ENCODE results near the gene PMEPA1.

Gene PMEPA1
- total RNA-seq: 3.0 to 22.4 reads per million in 2 donors

GRCh38 chr20:57709823-57710799, at the start of gene PMEPA1:
Gene PMEPA1, minus strand, starts transcription at chr20:57710015. Its CDS starts 433 bp downstream, at chr20:57709582.
- DNase-seq: peak; percentile 75 to 95 (median 86)

- DNase-seq: no peak
Measured at GRCh38 chr20:57757767-57758166, 48.0 kb upstream of the PMEPA1 start.

GRCh38 chr20:57756921-57757320, 47.1 kb upstream of the PMEPA1 start:
- no peak for DNase-seq

GRCh38 chr20:57756213-57756612, 46.4 kb upstream of the PMEPA1 start:
- DNase-seq: no peak

GRCh38 chr20:57755609-57756008, 45.8 kb upstream of the PMEPA1 start:
- DNase-seq: no peak

- no peak for DNase-seq
Measured at GRCh38 chr20:57754190-57754589, 44.4 kb upstream of the PMEPA1 start.

GRCh38 chr20:57753332-57754164, 43.7 kb upstream of the PMEPA1 start:
- no peak for DNase-seq

- DNase-seq: no peak
Measured at GRCh38 chr20:57751411-57751810, 41.6 kb upstream of the PMEPA1 start.

GRCh38 chr20:57749869-57750268, 40.1 kb upstream of the PMEPA1 start:
- no peak for DNase-seq

- no peak for DNase-seq
Measured at GRCh38 chr20:57749131-57749690, 39.4 kb upstream of the PMEPA1 start.

- peak in 3 of 5 experiments; percentile 10 to 55 (median 31) for DNase-seq
Measured at GRCh38 chr20:57748601-57749130, 38.9 kb upstream of the PMEPA1 start.

- no peak for DNase-seq
Measured at GRCh38 chr20:57747861-57748481, 38.2 kb upstream of the PMEPA1 start.

GRCh38 chr20:57746832-57747404, 37.1 kb upstream of the PMEPA1 start:
- no peak for DNase-seq

- no peak for DNase-seq
Measured at GRCh38 chr20:57746201-57746600, 36.4 kb upstream of the PMEPA1 start.

GRCh38 chr20:57744206-57744605, 34.4 kb upstream of the PMEPA1 start:
- DNase-seq: no peak

- no peak for DNase-seq
Measured at GRCh38 chr20:57743450-57744095, 33.8 kb upstream of the PMEPA1 start.

- DNase-seq: no peak
Measured at GRCh38 chr20:57742507-57743181, 32.8 kb upstream of the PMEPA1 start.

- DNase-seq: no peak
Measured at GRCh38 chr20:57738484-57738883, 28.7 kb upstream of the PMEPA1 start.

GRCh38 chr20:57738053-57738452, 28.2 kb upstream of the PMEPA1 start:
- no peak for DNase-seq

GRCh38 chr20:57737349-57737748, 27.5 kb upstream of the PMEPA1 start:
- no peak for DNase-seq
